Skeletal muscle cell (primary cell): ENCODE measurements around the gene PSMB3.
"Not testable (repeated sequence)": the region's sequence is repeated elsewhere in the genome, so short reads cannot be mapped to it uniquely, and the experiment has no call there.

Experiments used
- DNase-seq: peaks from one replicate; pipeline ENCODE4 v3.0.0-alpha.2; 2010; ENCODE audit warnings: low read depth
- H3K4me3 ChIP-seq: 2 replicates; pipeline ENCODE4 v1.5.1; 2011; ENCODE audit warnings: low read depth, mild to moderate bottlenecking, control low read depth, low read length, moderate library complexity

Gene PSMB3

DNA sequence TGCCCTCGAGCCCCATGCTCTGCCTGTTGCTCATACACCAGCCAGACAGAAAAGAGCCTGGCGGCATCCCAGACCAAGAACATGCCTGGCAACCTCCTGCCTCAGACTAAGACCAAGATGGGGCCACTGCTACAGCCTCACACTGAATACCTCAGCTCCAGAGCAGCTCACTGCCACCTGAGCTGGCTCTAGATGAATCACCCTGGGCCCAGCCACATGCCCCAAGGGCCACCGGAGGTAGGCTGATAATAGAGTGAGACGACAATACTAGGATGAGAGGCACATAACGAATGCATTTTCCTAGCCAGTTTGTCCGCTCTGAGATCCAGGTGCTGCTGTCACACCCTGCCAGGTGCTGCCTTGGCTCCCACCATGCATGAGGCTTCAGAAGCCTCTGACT is 33.8 kb downstream of the PSMB3 start:
- H3K4me3 ChIP-seq: no peak overlapping the region
- DNase-seq: no peak

DNA sequence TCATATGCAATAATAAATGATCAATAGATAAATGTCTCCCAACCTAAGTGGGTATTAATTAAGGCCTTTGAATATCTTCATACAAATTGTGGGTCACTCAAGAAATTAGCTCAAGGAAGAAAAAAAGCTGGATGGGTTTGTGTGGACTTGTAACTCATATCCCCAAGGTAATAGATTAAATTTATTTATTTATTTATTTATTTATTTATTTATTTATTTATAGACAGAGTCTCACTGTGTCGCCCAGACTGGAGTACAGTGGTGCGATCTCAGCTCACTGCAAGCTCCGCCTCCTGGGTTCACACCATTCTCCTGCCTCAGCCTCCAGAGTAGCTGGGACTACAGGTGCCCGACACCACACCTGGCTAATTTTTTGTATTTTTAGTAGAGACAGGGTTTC is 35.5 kb downstream of the PSMB3 start:
- DNase-seq, H3K4me3 ChIP-seq: not testable (repeated sequence)

DNA sequence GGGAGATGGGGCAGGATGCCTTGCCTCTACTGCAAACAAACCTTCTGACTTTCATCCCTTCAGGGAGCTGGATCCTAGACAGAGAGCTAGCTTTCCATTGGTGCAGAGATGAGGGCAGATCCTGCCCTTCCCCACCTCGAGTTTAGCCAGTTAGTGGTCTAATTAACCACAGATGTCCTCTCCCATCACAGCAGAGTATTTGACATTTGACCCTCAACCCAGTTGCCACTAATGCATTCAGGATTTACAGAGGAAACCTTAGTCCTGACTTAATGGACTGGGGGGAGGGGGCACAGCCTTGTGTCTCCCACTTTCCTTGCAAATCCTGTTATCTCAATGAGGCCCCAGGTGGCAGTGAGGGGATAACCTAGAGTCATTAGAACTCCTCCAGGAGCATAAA is 36.6 kb downstream of the PSMB3 start:
- no peak for DNase-seq
- no peak overlapping the region for H3K4me3 ChIP-seq

DNA sequence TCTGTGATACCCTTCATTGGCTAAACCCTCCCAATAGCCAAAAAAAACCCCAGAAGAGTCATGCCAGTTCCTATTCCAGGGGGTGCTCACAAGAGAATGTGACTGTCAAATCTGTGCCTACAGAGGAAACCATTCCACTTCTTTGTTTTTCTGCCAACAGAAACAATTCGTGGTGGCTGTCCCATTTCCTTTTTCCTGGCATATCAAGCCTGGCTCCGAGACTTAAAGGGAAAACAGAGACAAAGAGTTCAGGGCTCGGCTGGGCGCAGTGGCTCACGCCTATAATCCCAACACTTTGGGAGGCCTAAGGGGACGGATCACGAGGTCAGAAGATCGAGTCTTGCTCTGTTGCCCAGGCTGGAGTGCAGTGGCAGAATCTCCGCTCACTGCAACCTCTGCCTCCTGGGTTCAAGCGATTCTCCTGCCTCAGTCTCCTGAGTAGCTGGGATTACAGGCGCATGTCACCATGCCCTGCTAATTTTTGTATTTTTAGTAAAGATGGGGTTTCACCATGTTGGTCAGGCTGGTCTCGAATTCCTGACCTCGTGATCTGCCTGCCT is 37.7 kb downstream of the PSMB3 start:
- not testable (repeated sequence) for DNase-seq, H3K4me3 ChIP-seq

DNA sequence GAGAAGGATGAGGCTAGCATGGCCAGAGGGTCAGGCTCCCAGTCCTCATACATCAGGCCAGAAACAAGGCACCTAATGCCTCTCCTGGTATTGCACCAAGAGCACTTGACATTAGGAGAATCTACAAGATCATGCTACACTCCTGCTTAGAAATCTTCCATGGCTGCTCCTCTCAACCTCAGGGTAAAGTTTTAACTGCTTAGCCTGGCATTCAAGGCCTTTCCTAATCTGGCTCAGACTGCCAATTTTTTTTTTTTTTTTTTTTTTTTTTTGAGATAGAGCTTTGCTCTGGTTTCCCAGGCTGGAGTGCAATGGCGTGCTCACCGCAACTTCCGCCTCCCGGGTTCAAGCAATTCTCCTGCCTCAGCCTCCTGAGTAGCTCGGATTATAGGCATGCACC is 38.6 kb downstream of the PSMB3 start:
- no peak for DNase-seq
- H3K4me3 ChIP-seq: no peak overlapping the region

DNA sequence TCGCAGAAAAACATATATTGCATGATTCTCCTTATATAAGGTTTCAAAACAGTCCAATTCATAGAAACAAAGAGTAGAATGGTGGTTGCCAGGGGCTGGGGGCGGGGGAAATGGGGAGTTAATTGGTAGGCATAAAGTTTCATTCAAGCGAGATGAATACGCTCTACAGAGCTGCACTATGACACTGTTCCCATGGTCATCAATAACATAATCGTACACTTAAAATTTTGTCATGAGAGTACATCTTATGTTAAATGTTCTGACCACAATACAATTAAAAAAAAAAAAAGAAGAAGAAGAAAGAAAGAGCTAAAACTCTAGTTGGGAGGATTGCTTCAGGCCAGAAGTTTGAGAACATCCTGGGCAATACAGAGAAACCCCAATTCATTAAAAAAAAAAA is 41.7 kb downstream of the PSMB3 start:
- DNase-seq: no peak

DNA sequence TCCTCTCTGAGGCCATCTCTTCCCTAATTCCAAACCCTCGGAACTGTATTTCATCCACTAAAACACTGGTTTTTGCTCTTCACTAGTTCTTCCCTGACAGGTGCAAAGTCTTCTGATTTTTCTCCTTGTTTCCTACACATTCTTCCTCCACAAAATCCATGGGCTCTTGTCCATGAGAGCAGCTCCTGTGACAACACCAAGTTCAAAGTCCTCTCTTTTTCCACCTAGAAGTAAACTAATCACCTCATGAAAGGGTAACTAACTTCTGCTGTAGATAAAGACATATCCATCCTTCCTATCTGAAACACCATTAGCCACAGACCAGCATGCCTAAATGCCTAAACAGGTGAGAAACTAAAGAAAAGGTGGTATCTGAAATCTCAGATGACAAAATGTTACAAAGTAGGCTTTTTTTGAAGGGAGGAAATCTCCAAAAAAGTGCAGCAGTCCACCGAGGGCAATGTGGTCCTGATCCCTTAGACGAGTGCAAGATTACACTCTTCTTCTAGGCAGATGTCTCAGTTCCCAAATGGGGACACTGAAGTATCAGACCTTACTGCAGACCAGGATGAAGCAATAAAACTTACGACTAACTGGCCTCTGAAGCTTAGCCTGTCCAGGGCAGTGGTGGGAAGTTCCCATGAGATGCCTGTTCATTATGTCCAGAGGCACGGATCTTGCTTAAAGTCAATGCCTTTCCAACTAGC is 44.1 kb downstream of the PSMB3 start:
- DNase-seq: no peak
- H3K4me3 ChIP-seq: no peak overlapping the region

More for the DNA sequence above, 41.7 kb downstream of the PSMB3 start:
- H3K4me3 ChIP-seq: no peak overlapping the region

DNA sequence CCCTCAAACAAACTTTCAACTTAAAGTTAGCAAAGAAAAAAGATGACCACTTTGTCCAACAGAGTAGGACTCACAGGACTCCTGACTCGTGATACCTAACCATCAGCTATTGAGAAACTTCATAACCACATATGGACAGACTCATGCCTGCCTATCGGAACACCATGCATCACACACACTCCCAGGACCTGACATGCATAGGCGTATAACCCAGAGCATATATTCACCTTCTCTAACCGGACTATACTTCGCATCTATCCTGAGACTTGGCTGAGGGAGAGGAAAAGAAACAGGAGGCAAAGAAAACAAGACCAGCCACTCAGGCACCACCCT is 44.6 kb downstream of the PSMB3 start:
- H3K4me3 ChIP-seq: peak overlapping the region; percentile 75
- DNase-seq: peak; percentile 25

DNA sequence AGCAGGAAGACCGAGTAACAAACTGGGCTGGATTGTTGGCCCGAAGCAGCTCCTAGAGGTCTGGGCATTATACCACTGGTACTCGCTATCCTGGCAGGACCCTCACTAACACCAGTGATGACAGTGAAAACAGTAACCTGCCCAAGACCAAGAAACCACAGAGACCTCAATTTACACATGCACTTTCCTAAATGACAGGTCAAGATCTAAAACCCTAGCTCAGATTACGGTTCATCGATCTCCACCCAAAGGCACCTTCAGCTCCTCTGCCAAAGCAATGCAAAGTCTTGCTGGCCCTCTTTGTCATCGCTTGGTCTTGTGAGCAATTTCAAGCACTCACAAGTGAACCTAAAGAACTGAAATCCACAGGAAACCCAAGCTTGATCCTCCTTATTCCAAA is 45.3 kb downstream of the PSMB3 start:
- peak overlapping the region; percentile 75 for H3K4me3 ChIP-seq
- no peak for DNase-seq

DNA sequence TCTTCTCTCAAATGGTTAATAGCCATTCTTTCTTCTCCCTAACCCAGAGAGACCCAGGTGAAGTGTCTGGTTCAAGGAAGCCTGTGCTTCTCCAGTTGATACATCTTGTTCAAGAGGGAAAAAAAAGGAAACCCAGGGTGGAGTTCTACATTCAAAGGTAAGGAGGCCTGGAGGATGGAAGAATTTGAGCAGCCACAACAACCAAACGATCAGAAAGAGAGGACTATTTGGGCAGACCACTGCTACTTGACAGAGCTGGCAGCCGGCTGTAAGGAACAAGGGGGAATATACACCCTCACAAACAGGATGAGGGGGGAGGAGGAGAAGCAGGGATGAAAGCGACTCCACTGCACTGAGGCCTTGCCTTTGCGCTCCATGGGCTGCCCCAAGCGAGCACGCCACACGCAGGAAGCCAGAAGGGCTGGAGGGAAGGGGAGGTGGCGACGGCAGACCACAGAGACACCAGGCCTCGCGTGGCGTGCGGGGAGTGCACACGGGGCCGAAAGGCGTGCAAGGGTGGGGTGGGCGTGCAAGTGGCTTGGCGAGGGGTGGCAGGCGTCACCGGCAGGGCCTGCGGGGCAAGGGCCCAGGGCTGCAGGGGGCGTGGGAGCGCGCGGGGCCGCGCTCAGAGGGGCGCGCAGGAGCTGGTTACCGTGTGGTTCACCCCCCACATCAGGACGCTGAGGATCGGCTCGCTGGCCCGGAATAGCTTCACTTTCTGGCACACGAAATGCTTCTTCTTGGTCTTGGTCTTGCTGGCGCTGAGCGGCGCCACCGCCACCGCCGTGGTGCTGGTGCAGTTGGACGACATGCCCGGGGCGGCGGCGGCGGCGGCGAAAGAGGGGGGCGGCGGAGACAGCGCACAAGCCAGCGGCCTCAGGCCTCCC is 46.3 kb downstream of the PSMB3 start:
- peak; percentile 13 for DNase-seq
- peak overlapping the region; percentile 75 for H3K4me3 ChIP-seq

DNA sequence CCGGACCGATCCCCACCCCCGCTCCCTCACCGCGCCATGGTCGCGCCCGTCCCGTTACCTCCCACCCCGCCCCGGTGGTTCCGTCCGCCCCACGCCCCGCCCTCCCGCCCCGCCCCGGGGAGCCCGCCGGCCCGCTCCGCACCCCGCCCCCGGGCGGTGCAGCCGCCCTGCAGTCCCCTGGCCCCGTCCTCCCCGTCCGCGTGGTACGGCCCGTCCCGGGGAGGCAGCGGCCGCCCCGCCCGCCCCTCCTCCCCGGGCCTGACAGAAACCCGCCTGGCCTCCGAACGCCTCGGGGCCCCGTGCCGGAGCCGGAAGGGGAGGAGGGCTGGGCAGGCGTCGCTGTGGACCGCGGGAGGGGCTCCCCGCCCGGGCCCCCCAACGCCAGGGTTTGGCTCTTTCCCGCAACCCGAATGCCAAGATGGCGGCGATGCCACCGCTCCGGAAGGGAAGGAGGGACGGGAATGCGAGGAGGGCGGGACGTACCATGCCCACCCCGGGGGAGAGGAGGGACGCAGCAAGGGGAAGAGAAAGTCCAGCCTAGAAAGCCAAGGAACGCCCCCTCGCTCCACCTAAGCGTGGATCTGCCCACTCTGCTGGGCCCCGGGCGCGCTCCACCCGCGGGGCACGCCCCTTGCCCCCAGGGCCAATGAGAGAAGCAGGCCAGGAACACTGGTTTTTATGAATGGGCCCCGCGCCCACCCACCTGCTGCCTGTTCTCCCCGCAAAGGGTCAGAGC is 47.1 kb downstream of the PSMB3 start, which contains the start of gene PIP4K2B:
Gene PIP4K2B, minus strand, starts transcription at position 56 of the 736 bp plus-strand sequence. CDS start 132 bp downstream, outside the sequence.
- peak within 1 kb of the TSS; percentile 75 for H3K4me3 ChIP-seq
- peak; percentile 96 for DNase-seq

DNA sequence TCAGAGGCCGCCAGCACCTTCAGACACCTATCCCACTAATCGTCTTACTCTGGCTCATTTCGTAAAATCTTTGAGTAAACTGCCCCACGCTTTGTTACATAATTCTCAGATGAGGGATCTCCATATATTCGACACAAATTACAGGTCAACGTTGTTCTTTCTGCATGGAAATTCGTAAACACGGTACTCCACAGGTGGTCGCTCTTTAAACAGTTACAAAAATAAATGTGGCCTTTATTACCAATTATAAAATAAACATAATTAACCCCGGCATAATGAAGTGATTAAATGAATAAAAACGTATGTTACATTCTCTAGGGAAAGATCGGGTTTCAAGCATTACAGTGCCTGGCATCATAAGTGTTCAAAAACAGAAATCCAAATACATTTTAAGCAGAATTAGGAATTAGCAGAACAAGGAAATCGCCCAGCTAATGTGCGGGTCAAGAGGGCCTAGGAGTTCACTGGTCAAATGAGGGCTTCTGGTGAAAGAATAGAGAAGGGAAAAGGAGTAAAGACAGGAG is 47.8 kb downstream of the PSMB3 start:
- no peak for DNase-seq

DNA sequence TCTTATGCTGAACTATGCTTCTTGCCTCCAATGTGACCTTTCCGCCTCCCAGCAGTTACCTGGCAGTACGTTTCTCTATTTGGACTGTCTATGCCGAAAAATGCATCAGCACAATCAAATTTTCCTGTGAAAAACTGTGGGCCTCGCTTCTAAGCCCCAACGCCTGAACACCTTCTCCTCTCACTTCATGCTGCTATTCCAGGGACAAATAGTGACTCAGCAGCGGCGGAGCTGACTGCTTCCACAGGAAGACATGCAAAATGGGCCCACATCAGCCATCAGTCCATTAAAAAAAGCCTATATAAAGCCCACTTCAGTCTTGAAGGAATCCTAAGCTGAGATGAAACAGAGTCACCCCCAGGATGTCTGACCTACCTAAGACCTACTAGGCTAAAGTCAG is 57.3 kb downstream of the PSMB3 start:
- no peak overlapping the region for H3K4me3 ChIP-seq

More for the DNA sequence above, 47.8 kb downstream of the PSMB3 start:
- H3K4me3 ChIP-seq: peak overlapping the region; percentile 75

More for the DNA sequence above, 57.3 kb downstream of the PSMB3 start:
- DNase-seq: no peak
